Measurements from ENCODE around the gene PPFIA2. TPM values are rescaled to one million over a fixed set of nuclear protein-coding genes. Genes with fewer than 3 reads are reported as not detected.
"Not testable (repeated sequence)": the region's sequence is repeated elsewhere in the genome, so short reads cannot be mapped to it uniquely, and the experiment has no call there.

The PPFIA2 gene
- total and polyA plus RNA-seq, 3 donors from 2014 or later: 10.5 to 22.1 (median 18.3) TPM

DNA sequence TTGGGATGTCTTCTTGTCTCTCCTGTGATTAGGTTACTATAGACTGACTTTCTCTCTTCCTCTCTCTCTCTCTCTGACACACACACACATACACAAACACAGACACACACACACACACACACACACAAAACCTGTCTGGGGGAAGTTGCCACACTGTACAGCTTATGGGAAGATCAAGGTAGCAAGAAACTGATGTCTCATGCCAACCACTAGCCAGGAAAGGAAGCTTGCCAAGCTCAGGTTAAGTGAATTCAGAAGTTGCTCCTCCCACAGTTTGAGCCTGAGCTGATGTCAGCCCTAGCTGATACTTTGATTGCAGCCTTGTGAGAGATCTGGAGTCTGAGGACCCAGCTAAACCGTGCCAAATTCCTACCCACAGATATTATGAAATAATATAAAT is 67.1 kb downstream of the PPFIA2 start:
- H3K36me3 ChIP-seq (ENCODE audit: low read depth, missing control alignments): no peaks in the 10 kb centered on the region
- DNase-seq: no peak
- H3K4me1 ChIP-seq: no peaks in the 10 kb centered on the region
- H3K4me3 ChIP-seq: no peak overlapping the region
- 74 to 83% methylated on average over 1 of the region's 1 CpG for WGBS, 2 donors
- H3K9me3 ChIP-seq: no peaks in the 10 kb centered on the region
- H3K27ac ChIP-seq: no peak overlapping the region
- intact Hi-C loops (cut with DNase I; ENCODE audit: low total_unique reads): no loop called here
- H3K27me3 ChIP-seq: no peaks in the 10 kb centered on the region
- TF ChIP-seq, protein P1, sequence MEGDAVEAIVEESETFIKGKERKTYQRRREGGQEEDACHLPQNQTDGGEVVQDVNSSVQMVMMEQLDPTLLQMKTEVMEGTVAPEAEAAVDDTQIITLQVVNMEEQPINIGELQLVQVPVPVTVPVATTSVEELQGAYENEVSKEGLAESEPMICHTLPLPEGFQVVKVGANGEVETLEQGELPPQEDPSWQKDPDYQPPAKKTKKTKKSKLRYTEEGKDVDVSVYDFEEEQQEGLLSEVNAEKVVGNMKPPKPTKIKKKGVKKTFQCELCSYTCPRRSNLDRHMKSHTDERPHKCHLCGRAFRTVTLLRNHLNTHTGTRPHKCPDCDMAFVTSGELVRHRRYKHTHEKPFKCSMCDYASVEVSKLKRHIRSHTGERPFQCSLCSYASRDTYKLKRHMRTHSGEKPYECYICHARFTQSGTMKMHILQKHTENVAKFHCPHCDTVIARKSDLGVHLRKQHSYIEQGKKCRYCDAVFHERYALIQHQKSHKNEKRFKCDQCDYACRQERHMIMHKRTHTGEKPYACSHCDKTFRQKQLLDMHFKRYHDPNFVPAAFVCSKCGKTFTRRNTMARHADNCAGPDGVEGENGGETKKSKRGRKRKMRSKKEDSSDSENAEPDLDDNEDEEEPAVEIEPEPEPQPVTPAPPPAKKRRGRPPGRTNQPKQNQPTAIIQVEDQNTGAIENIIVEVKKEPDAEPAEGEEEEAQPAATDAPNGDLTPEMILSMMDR (IDR thresholded peaks at IDR 0.05): no peak
- no peak for TF ChIP-seq POLR2A (IDR thresholded peaks at IDR 0.05)

DNA sequence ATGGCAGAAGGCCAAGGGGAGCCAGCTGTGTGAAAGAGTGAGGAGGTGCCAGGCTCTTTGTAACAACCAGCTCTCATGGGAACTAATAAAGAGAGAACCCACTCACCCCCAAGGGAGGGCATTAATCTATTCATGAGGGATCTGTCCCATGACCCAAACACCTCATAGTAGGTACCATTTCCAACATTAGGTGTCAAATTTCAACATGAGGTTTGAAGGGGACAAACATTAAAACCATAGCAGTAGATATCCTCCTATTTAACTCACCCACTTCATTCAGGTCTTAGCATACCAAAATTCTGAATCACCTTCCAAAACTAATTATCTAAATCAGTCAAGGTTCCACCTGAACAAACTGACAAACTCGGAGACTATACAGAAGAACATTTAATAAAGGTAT is 75.3 kb downstream of the PPFIA2 start:
- WGBS, 2 donors: 63 to 74% methylated on average over 1 of the region's 1 CpG
- Histone ChIP-seq H3K27me3 (no peaks in the 10 kb centered on the region), H3K4me1 (no peaks in the 10 kb centered on the region), H3K4me3 (no peak overlapping the region), H3K36me3 (ENCODE audit: low read depth, missing control alignments) (no peaks in the 10 kb centered on the region), H3K9me3 (no peaks in the 10 kb centered on the region), H3K27ac (no peak overlapping the region)
- intact Hi-C loops (cut with DNase I; ENCODE audit: low total_unique reads): no loop called here
- TF ChIP-seq, protein P1 (IDR thresholded peaks at IDR 0.05): no peak
- TF ChIP-seq POLR2A (IDR thresholded peaks at IDR 0.05): no peak
- no peak for DNase-seq

DNA sequence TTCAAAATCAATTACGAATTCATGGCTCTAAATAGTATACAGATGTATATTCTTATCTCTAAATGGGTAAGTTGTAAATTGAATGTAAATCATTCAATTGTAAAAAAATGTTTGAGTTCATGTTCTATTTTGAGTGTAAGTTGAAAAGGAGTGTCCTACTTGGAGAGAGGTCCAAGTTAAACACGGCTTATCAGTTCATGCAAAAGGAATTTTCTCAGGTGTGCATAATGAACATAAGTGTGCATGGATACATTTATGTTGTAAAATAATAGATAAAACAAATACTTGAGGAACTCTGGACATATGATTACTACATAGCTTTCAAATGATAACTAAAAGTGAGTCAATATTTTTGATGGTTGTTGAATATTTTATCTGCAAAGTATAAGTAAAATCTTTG is 79.5 kb downstream of the PPFIA2 start:
- intact Hi-C loops (cut with DNase I; ENCODE audit: low total_unique reads): no loop called here
- no peaks in the 10 kb centered on the region for H3K27me3 ChIP-seq
- no peaks in the 10 kb centered on the region for H3K4me1 ChIP-seq
- no peak overlapping the region for H3K27ac ChIP-seq
- H3K4me3 ChIP-seq: no peak overlapping the region
- H3K9me3 ChIP-seq: no peaks in the 10 kb centered on the region
- no peak for TF ChIP-seq POLR2A (IDR thresholded peaks at IDR 0.05)
- TF ChIP-seq, protein P1 (IDR thresholded peaks at IDR 0.05): no peak
- no peak for DNase-seq
- 84 to 86% methylated on average over 2 of the region's 2 CpGs for WGBS, 2 donors
- no peaks in the 10 kb centered on the region for H3K36me3 ChIP-seq (ENCODE audit: low read depth, missing control alignments)

DNA sequence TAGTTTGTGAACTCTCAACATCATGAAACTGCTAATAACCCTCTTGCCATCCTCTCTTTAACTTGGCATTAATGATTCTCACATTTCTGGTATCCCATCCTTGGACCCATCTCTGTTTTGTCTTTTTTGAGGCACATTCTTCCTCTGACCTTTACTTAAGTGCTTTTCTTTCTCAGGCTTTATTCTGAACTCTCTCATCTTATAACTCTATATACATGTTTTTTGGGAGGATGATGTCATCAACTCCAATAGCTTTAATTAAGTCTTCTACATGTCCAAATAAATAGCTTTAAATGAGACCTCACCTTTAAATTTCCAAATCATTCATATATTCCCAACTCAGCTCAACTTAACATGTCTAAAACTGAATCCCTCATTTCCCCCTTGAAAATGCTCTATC is 88.4 kb downstream of the PPFIA2 start:
- Histone ChIP-seq H3K27ac (no peak overlapping the region), H3K9me3 (no peaks in the 10 kb centered on the region), H3K4me3 (no peak overlapping the region), H3K27me3 (no peaks in the 10 kb centered on the region), H3K4me1 (no peaks in the 10 kb centered on the region), H3K36me3 (ENCODE audit: low read depth, missing control alignments) (no peaks in the 10 kb centered on the region)
- DNase-seq: no peak
- intact Hi-C loops (cut with DNase I; ENCODE audit: low total_unique reads): no loop called here
- TF ChIP-seq, protein P1 (IDR thresholded peaks at IDR 0.05): no peak
- no peak for TF ChIP-seq POLR2A (IDR thresholded peaks at IDR 0.05)

DNA sequence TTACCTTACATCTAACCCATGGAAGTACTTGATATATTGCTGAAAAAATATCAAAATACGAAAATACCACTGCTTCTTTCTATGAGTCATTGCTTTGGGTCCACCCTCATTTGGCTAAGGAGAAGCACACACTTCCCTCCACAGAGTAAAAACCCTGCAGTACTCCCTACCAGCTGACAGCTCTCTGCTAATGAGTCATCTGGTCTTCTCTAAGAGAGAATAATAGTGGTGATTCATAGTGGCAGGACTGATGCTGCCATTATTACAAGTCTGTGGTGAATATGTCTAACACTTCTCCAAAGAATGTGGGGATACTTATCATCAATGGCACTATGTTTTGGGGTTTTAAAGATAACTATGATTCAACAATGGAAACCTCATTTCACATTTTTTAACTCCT is 90.7 kb downstream of the PPFIA2 start:
- H3K4me1 ChIP-seq: no peaks in the 10 kb centered on the region
- no peaks in the 10 kb centered on the region for H3K9me3 ChIP-seq
- intact Hi-C loops (cut with DNase I; ENCODE audit: low total_unique reads): no loop called here
- no peak for DNase-seq
- H3K27me3 ChIP-seq: no peaks in the 10 kb centered on the region
- H3K36me3 ChIP-seq (ENCODE audit: low read depth, missing control alignments): no peaks in the 10 kb centered on the region
- no peak overlapping the region for H3K27ac ChIP-seq
- WGBS, 2 donors: 36 to 67% methylated on average over 1 of the region's 1 CpG
- H3K4me3 ChIP-seq: no peak overlapping the region
- TF ChIP-seq, protein P1 (IDR thresholded peaks at IDR 0.05): no peak
- TF ChIP-seq POLR2A (IDR thresholded peaks at IDR 0.05): no peak

DNA sequence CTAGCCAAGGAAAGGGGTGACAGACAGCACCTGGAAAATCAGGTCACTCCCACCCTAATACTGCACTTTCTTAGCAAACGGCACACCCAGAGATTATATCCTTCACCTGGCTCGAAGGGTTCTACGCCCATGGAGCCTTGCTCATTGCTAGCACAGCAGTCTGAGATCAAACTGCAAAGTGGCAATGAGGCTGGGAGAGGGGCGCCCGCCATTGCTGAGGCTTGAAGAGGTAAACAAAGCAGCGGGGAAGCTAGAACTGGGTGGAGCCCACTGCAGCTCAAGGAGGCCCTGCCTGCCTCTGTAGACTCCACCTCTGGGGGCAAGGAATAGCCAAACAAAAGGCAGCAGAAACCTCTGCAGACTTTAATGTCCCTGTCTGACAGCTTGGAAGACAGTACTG is 99.8 kb downstream of the PPFIA2 start:
- H3K4me3 ChIP-seq; H3K27ac ChIP-seq; DNase-seq; intact Hi-C loops (cut with DNase I; ENCODE audit: low total_unique reads); H3K36me3 ChIP-seq (ENCODE audit: low read depth, missing control alignments); H3K27me3 ChIP-seq; H3K9me3 ChIP-seq; H3K4me1 ChIP-seq: not testable (repeated sequence)
- WGBS, 2 donors: 86 to 97% methylated on average over 6 of the region's 6 CpGs
